Breast epithelium (tissue), 3 donors: Measurements from ENCODE around the gene HES5.

Source experiments
- CTCF ChIP-seq, 3 donors: fragments of 450-650 bp; IDR thresholded peaks; one replicate each; pipeline ENCODE4 v1.5.1; 2016 to 2017; ENCODE audit warnings: antibody characterized with exemption in 3 of 3, mild to moderate bottlenecking in 3 of 3, moderate library complexity in 3 of 3
- POLR2A ChIP-seq: fragments of 450-650 bp; IDR thresholded peaks from one replicate; pipeline ENCODE4 v1.6.1; 2016; ENCODE audit warnings: antibody characterized with exemption, mild to moderate bottlenecking, moderate library complexity
- POLR2AphosphoS5 ChIP-seq, 3 donors: sonication (generic); formaldehyde crosslinking; IDR thresholded peaks; one replicate each; pipeline ENCODE4 v1.6.1; 2017; ENCODE audit warnings: antibody characterized with exemption in 3 of 3

DNA sequence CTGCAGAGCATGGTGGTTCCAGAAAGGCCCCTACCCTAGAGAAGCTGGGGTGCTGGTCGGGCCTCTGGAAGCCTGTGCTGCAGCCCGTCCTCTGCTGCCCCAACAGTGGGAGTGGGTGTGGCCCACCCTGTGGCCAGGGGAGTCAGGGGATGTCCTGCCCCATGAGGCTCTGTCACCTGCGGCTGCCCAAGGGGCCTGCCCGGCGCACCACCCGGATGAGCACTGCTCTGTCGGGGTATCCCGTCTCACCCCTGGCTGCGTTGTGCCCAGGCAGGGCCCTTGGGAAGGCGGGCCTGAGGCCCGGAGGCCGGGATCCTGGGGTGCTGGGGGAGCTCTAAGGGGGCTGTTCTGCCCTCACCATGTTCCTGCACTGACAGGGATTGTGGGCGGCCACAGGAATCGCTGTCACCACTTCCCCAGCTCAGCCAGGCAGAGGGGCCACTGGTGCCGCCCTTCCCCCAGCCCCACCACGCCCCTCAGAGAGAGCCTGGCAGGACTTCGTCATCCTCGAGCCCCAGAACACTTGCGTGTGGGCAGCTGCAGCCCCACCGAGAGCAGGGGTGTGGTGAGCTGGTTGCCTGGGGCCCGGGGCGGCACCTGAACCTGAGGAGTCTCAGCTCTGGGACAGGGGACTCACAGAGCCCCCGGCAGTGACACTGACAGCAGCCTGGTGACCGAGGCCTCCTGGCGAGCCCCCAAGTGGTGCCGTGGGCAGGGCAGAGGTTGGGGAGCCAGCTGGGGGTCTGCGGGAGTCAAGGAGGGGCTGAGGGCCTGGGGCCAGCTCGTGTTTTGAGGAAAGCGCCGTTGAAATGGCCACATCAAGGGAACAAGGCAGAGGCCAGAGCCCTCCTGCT lies 23.8 kb downstream of the HES5 start:
- TF ChIP-seq CTCF (IDR thresholded peaks at IDR 0.05): no peak
- TF ChIP-seq POLR2A: no peak
- TF ChIP-seq POLR2AphosphoS5 (IDR thresholded peaks at IDR 0.05): no peak
